ENCODE measurements around the gene NTM.

- TF ChIP-seq CTCF (IDR thresholded peaks at IDR 0.05 in 2 of 3, conservative IDR thresholded peaks at IDR 0.05 in 1 of 3; ENCODE audit: borderline replicate concordance in 1 of 3, insufficient read depth in 1 of 3, low read depth in 2 of 3, low read length in 2 of 3) (no peak), MAX (IDR thresholded peaks at IDR 0.05) (no peak), EZH2 (IDR thresholded peaks at IDR 0.05) (no peak), ZBTB33 (IDR thresholded peaks at IDR 0.05; ENCODE audit: extremely low read depth, insufficient replicate concordance, low read length) (no peak), ZNF274 (IDR thresholded peaks at IDR 0.05; ENCODE audit: low read depth, low read length) (no peak), RAD21 (IDR thresholded peaks at IDR 0.05; ENCODE audit: low read depth) (no peak), TCF7L2 (IDR thresholded peaks at IDR 0.05; ENCODE audit: borderline replicate concordance, extremely low read depth, insufficient read depth, insufficient read length) (no peak), CBX3 (IDR thresholded peaks at IDR 0.05; ENCODE audit: low read depth) (no peak), POLR2A (IDR thresholded peaks at IDR 0.05; ENCODE audit: borderline replicate concordance, extremely low read depth, insufficient read depth, insufficient read length) (no peak), SP1 (IDR thresholded peaks at IDR 0.05; ENCODE audit: low read depth) (no peak)
Observed at GRCh38 chr11:131914361-131914774, 544.0 kb downstream of the NTM start.

Data from HCT116 (cell line).